ENCODE data around the gene RPL36.

DNA sequence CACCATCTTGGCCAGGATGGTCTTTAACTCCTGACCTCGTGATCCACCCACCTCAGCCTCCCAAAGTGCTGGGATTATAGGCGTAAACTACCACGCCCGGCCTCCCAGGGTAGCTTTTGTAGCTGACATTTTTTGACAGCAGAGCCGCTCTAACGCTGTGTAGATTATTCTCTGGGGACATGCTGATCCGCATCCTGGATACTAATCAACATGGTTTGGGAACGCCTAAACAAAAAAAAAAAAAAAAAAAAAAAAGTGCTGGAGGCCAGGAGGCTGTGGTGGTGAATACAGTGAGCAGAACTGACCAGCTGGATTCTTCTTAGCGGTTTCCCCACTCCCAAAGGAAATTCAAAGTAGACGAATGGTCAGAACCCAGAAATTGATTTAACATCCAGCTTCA, 24.7 kb downstream of the RPL36 start:
- TF ChIP-seq, protein P1, sequence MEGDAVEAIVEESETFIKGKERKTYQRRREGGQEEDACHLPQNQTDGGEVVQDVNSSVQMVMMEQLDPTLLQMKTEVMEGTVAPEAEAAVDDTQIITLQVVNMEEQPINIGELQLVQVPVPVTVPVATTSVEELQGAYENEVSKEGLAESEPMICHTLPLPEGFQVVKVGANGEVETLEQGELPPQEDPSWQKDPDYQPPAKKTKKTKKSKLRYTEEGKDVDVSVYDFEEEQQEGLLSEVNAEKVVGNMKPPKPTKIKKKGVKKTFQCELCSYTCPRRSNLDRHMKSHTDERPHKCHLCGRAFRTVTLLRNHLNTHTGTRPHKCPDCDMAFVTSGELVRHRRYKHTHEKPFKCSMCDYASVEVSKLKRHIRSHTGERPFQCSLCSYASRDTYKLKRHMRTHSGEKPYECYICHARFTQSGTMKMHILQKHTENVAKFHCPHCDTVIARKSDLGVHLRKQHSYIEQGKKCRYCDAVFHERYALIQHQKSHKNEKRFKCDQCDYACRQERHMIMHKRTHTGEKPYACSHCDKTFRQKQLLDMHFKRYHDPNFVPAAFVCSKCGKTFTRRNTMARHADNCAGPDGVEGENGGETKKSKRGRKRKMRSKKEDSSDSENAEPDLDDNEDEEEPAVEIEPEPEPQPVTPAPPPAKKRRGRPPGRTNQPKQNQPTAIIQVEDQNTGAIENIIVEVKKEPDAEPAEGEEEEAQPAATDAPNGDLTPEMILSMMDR (IDR thresholded peaks at IDR 0.05), result no peak
- no peak for TF ChIP-seq POLR2A (IDR thresholded peaks at IDR 0.05)

Data from esophagus squamous epithelium (tissue), 4 donors.